Activated CD4-positive, alpha-beta T cell treated with anti-CD3 and anti-CD28 coated beads, Interleukin-2, amount 10 ng/mL, durations not matched to agents 24 days and 14 days (primary cell): ENCODE data around the gene FSTL4. TPM values are rescaled to one million over a fixed set of nuclear protein-coding genes. Genes with fewer than 3 reads are reported as not detected.
"Not testable (repeated sequence)": the region's sequence is repeated elsewhere in the genome, so short reads cannot be mapped to it uniquely, and the experiment has no call there.

ENCODE experiments used
- DNase-seq: peaks from one replicate; pipeline ENCODE4 v3.0.0; 2022
- H3K27ac Mint-ChIP-seq: one replicate; pipeline ENCODE4 v1.8.0; 2022; ENCODE audit warnings: mild to moderate bottlenecking, mixed read lengths
- H3K27me3 Mint-ChIP-seq: one replicate; pipeline ENCODE4 v1.8.0; 2022; ENCODE audit warnings: mixed read lengths
- H3K36me3 Mint-ChIP-seq: one replicate; pipeline ENCODE4 v1.8.0; 2022; ENCODE audit warnings: low read depth, mild to moderate bottlenecking, mixed read lengths
- H3K4me1 Mint-ChIP-seq: one replicate; pipeline ENCODE4 v1.8.0; 2021; ENCODE audit warnings: mixed read lengths
- H3K4me3 Mint-ChIP-seq: one replicate; pipeline ENCODE4 v1.8.0; 2022; ENCODE audit warnings: mild to moderate bottlenecking, moderate library complexity, mixed read lengths
- H3K9me3 Mint-ChIP-seq: one replicate; pipeline ENCODE4 v1.8.0; 2021; ENCODE audit warnings: mixed read lengths
- intact Hi-C: fragments of 100-400 bp; cut with micrococcal nuclease; formaldehyde crosslinking; loops from one replicate; pipeline ENCODE4 v1.15.1; 2023
- total RNA-seq: library from RNA; stranded (reverse); gene quantifications from 2 replicates; pipeline ENCODE4 v1.2.3, GENCODE V29; 2022

FSTL4 gene
- total RNA-seq, 1 donor from 2014 or later = 0.42 TPM

- peak; percentile 40 for DNase-seq
- Mint-ChIP-seq H3K4me1 (no peaks in the 10 kb centered on the region), H3K36me3 (no peaks in the 10 kb centered on the region), H3K27ac (no peak overlapping the region), H3K9me3 (no peaks in the 10 kb centered on the region), H3K27me3 (peaks cover 5% of the 10 kb centered on the region), H3K4me3 (no peak overlapping the region)
- intact Hi-C loops = no loop called here
These were observed 412.1 kb downstream of the FSTL4 start for GRCh38 chr5:133200256-133200655.

GRCh38 chr5:133199417-133200178 is 412.7 kb downstream of the FSTL4 start:
- Mint-ChIP-seq H3K4me3 (no peak overlapping the region), H3K36me3 (no peaks in the 10 kb centered on the region), H3K27ac (no peak overlapping the region), H3K4me1 (no peaks in the 10 kb centered on the region), H3K27me3 (peaks cover 5% of the 10 kb centered on the region), H3K9me3 (no peaks in the 10 kb centered on the region)
- DNase-seq = peak; percentile 34
- intact Hi-C loops = no loop called here

- H3K4me3 Mint-ChIP-seq = no peak overlapping the region
- no peaks in the 10 kb centered on the region for H3K4me1 Mint-ChIP-seq
- no peaks in the 10 kb centered on the region for H3K9me3 Mint-ChIP-seq
- intact Hi-C loops = no loop called here
- H3K36me3 Mint-ChIP-seq = no peaks in the 10 kb centered on the region
- no peak overlapping the region for H3K27ac Mint-ChIP-seq
- peaks cover 5% of the 10 kb centered on the region for H3K27me3 Mint-ChIP-seq
- peak; percentile 48 for DNase-seq
These were observed 413.8 kb downstream of the FSTL4 start for GRCh38 chr5:133198511-133198910.

- no peaks in the 10 kb centered on the region for H3K36me3 Mint-ChIP-seq
- H3K4me1 Mint-ChIP-seq = no peaks in the 10 kb centered on the region
These were observed 415.8 kb downstream of the FSTL4 start for GRCh38 chr5:133196441-133197085.

GRCh38 chr5:133195250-133195649 is 417.1 kb downstream of the FSTL4 start:
- no peak overlapping the region for H3K27ac Mint-ChIP-seq
- H3K4me3 Mint-ChIP-seq = no peak overlapping the region
- DNase-seq = peak; percentile 47
- intact Hi-C loops = no loop called here
- no peaks in the 10 kb centered on the region for H3K36me3 Mint-ChIP-seq
- no peaks in the 10 kb centered on the region for H3K9me3 Mint-ChIP-seq
- no peaks in the 10 kb centered on the region for H3K27me3 Mint-ChIP-seq
- H3K4me1 Mint-ChIP-seq = no peaks in the 10 kb centered on the region

More at GRCh38 chr5:133196441-133197085, 415.8 kb downstream of the FSTL4 start:
- Mint-ChIP-seq H3K4me3 (no peak overlapping the region), H3K27ac (no peak overlapping the region), H3K27me3 (peaks cover 3% of the 10 kb centered on the region), H3K9me3 (no peaks in the 10 kb centered on the region)
- intact Hi-C loops = no loop called here
- peak; percentile 36 for DNase-seq

- H3K4me1 Mint-ChIP-seq = no peaks in the 10 kb centered on the region
- intact Hi-C loops = no loop called here
- H3K36me3 Mint-ChIP-seq = no peaks in the 10 kb centered on the region
- no peak overlapping the region for H3K27ac Mint-ChIP-seq
- peak; percentile 38 for DNase-seq
- H3K27me3 Mint-ChIP-seq = peaks cover 5% of the 10 kb centered on the region
- H3K9me3 Mint-ChIP-seq = no peaks in the 10 kb centered on the region
- no peak overlapping the region for H3K4me3 Mint-ChIP-seq
These were observed 418.5 kb downstream of the FSTL4 start for GRCh38 chr5:133193794-133194193.

- no peaks in the 10 kb centered on the region for H3K36me3 Mint-ChIP-seq
- DNase-seq = peak; percentile 43
- H3K27ac Mint-ChIP-seq = no peak overlapping the region
- H3K27me3 Mint-ChIP-seq = peaks cover 5% of the 10 kb centered on the region
- H3K4me3 Mint-ChIP-seq = no peak overlapping the region
- H3K9me3 Mint-ChIP-seq = no peaks in the 10 kb centered on the region
- H3K4me1 Mint-ChIP-seq = no peaks in the 10 kb centered on the region
- intact Hi-C loops = no loop called here
These were observed 419.6 kb downstream of the FSTL4 start for GRCh38 chr5:133192716-133193115.

GRCh38 chr5:133189881-133190280 is 422.5 kb downstream of the FSTL4 start:
- H3K36me3 Mint-ChIP-seq = no peaks in the 10 kb centered on the region
- intact Hi-C loops = no loop called here
- no peaks in the 10 kb centered on the region for H3K4me1 Mint-ChIP-seq
- no peaks in the 10 kb centered on the region for H3K9me3 Mint-ChIP-seq
- H3K4me3 Mint-ChIP-seq = no peak overlapping the region
- H3K27me3 Mint-ChIP-seq = peaks cover 5% of the 10 kb centered on the region
- peak; percentile 48 for DNase-seq
- H3K27ac Mint-ChIP-seq = no peak overlapping the region

- peaks cover 3% of the 10 kb centered on the region for H3K9me3 Mint-ChIP-seq
- peaks cover 5% of the 10 kb centered on the region for H3K27me3 Mint-ChIP-seq
- no peaks in the 10 kb centered on the region for H3K4me1 Mint-ChIP-seq
- H3K4me3 Mint-ChIP-seq = no peak overlapping the region
- intact Hi-C loops = no loop called here
- no peak overlapping the region for H3K27ac Mint-ChIP-seq
- H3K36me3 Mint-ChIP-seq = no peaks in the 10 kb centered on the region
- DNase-seq = no peak
These were observed 432.9 kb downstream of the FSTL4 start for GRCh38 chr5:133179405-133179804.

GRCh38 chr5:133170756-133171387 is 441.5 kb downstream of the FSTL4 start:
- peak; percentile 91 for DNase-seq
- H3K27me3 Mint-ChIP-seq = peaks cover 18% of the 10 kb centered on the region
- intact Hi-C loops, H3K27ac Mint-ChIP-seq: not testable (repeated sequence)
- H3K4me3 Mint-ChIP-seq = peak overlapping the region; percentile 68
- H3K9me3 Mint-ChIP-seq = peaks cover 16% of the 10 kb centered on the region
- peaks cover 15% of the 10 kb centered on the region for H3K4me1 Mint-ChIP-seq
- peaks cover 13% of the 10 kb centered on the region for H3K36me3 Mint-ChIP-seq

- intact Hi-C loops = no loop called here
- no peak overlapping the region for H3K27ac Mint-ChIP-seq
- peaks cover 16% of the 10 kb centered on the region for H3K27me3 Mint-ChIP-seq
- H3K9me3 Mint-ChIP-seq = peaks cover 14% of the 10 kb centered on the region
- peak; percentile 67 for DNase-seq
- peaks cover 13% of the 10 kb centered on the region for H3K4me1 Mint-ChIP-seq
- H3K4me3 Mint-ChIP-seq = peak overlapping the region; percentile 34
- peaks cover 10% of the 10 kb centered on the region for H3K36me3 Mint-ChIP-seq
These were observed 447.6 kb downstream of the FSTL4 start for GRCh38 chr5:133164759-133165158.

GRCh38 chr5:133163839-133164238 is 448.5 kb downstream of the FSTL4 start:
- intact Hi-C loops = no loop called here
- H3K27me3 Mint-ChIP-seq = peaks cover 18% of the 10 kb centered on the region
- H3K4me3 Mint-ChIP-seq = no peak overlapping the region
- H3K4me1 Mint-ChIP-seq = peaks cover 10% of the 10 kb centered on the region
- H3K27ac Mint-ChIP-seq = no peak overlapping the region
- no peak for DNase-seq
- H3K36me3 Mint-ChIP-seq = peaks cover 6% of the 10 kb centered on the region
- peaks cover 16% of the 10 kb centered on the region for H3K9me3 Mint-ChIP-seq

- intact Hi-C loops = no loop called here
- no peaks in the 10 kb centered on the region for H3K36me3 Mint-ChIP-seq
- peaks cover 6% of the 10 kb centered on the region for H3K9me3 Mint-ChIP-seq
- peaks cover 4% of the 10 kb centered on the region for H3K27me3 Mint-ChIP-seq
- H3K27ac Mint-ChIP-seq = no peak overlapping the region
- no peak overlapping the region for H3K4me3 Mint-ChIP-seq
- DNase-seq = no peak
- peaks cover 4% of the 10 kb centered on the region for H3K4me1 Mint-ChIP-seq
These were observed 452.8 kb downstream of the FSTL4 start for GRCh38 chr5:133159543-133159942.

- H3K36me3 Mint-ChIP-seq = no peaks in the 10 kb centered on the region
- H3K27ac Mint-ChIP-seq = no peak overlapping the region
- no peak for DNase-seq
- peaks cover 4% of the 10 kb centered on the region for H3K4me1 Mint-ChIP-seq
- intact Hi-C loops = no loop called here
- H3K9me3 Mint-ChIP-seq = peaks cover 6% of the 10 kb centered on the region
- peaks cover 2% of the 10 kb centered on the region for H3K27me3 Mint-ChIP-seq
- H3K4me3 Mint-ChIP-seq = no peak overlapping the region
These were observed 456.9 kb downstream of the FSTL4 start for GRCh38 chr5:133155326-133155969.
